ENCODE measurements around the gene ARAP1. TPM values are rescaled to one million over a fixed set of nuclear protein-coding genes. Genes with fewer than 3 reads are reported as not detected.

The ARAP1 gene
- total RNA-seq, 1 experiment from 2014 or later: 151 TPM

DNA sequence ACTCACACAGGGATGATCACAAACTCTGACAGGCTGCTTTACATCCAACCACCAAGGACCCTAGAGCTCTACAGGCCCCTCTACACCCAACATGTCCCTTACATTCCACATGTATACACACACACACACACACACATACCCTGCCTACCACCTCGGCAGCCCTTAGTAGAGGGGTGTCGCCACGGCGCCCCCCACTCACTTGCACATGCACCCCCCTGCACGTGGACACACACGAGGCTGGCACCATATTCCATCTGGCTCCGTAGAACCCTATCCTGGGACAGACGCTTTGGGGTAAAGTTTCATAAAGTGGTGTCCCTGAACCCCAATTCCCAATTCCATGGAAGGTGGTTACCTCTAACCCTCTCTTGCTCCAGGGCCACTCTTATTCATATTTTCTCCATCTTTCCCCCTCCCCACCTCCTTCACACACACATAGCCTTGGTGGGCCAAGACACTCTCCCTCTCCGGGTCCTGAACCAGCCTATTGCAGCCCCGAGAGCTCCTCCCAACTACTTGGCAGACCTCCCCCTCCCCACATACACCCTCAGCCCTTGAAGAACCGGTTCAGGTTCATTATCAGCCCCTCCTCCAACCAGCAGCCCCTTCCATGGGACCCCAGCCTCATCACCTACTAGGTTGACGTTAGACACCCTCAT, 78.8 kb downstream of the ARAP1 start:
- no TSS peak for BruUV-seq (replicated peaks)
- H3K9me3 ChIP-seq (ENCODE audit: insufficient read depth, low read depth): no peaks in the 10 kb centered on the region
- no peak for TF ChIP-seq EZH2 (IDR thresholded peaks at IDR 0.05; ENCODE audit: low read depth)
- TF ChIP-seq, protein P1, sequence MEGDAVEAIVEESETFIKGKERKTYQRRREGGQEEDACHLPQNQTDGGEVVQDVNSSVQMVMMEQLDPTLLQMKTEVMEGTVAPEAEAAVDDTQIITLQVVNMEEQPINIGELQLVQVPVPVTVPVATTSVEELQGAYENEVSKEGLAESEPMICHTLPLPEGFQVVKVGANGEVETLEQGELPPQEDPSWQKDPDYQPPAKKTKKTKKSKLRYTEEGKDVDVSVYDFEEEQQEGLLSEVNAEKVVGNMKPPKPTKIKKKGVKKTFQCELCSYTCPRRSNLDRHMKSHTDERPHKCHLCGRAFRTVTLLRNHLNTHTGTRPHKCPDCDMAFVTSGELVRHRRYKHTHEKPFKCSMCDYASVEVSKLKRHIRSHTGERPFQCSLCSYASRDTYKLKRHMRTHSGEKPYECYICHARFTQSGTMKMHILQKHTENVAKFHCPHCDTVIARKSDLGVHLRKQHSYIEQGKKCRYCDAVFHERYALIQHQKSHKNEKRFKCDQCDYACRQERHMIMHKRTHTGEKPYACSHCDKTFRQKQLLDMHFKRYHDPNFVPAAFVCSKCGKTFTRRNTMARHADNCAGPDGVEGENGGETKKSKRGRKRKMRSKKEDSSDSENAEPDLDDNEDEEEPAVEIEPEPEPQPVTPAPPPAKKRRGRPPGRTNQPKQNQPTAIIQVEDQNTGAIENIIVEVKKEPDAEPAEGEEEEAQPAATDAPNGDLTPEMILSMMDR (conservative IDR thresholded peaks at IDR 0.05): no peak
- intact Hi-C loops (cut with micrococcal nuclease; ENCODE audit: unreplicated experiment): no loop called here
- no peaks in the 10 kb centered on the region for H3K36me3 ChIP-seq (ENCODE audit: low read depth)
- no peaks in the 10 kb centered on the region for H3K9me2 ChIP-seq (ENCODE audit: insufficient read depth)
- no peaks in the 10 kb centered on the region for H3K4me1 ChIP-seq (replicated peaks; ENCODE audit: insufficient read depth)
- peaks cover 8% of the 10 kb centered on the region; the same call in 1 of the 2 replicates for H4K20me1 ChIP-seq (ENCODE audit: insufficient read depth)
- no peak overlapping the region for H2AFZ ChIP-seq
- no peaks in the 10 kb centered on the region for H3K79me2 ChIP-seq (ENCODE audit: low read depth)
- H3K4me3 ChIP-seq: no peak overlapping the region
- no peaks in the 10 kb centered on the region for H3F3A ChIP-seq (ENCODE audit: insufficient read depth, low read depth)
- no peak overlapping the region for H3K27ac ChIP-seq
- DNase-seq: no peak
- POLR2A ChIA-PET (ENCODE audit: unreplicated experiment): no interaction called here
- CTCF ChIA-PET: no interaction called here
- peaks cover 94% of the 10 kb centered on the region for H3K27me3 ChIP-seq (ENCODE audit: insufficient read depth, low read depth)
- no peak overlapping the region for H3K4me2 ChIP-seq

DNA sequence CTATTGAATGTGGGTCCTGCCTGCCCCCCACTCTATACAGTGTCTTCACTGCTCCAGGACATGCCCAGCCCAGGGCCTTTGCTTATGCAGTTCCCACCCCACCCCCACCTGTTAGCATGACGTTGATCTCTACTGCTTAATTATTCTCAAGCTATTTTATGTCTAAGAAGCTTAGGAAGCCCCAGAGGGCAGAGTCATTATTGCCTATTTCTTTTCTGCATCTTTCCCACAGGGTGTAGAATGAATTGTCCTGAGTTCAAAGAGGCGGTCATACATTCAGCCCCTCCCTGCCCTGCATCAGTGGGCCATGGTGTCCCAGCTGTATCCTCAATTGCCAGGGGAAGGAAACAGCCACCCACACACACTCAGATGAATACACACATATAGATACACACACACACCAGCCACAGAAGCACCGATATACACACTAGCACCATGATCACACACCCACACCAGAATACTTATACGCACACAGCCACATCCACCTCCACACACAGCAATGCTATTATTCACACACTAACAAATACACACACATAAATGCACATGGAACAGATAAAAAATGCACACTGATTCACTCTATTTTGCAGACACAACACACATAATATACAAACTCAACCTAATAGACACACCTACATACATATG, 79.5 kb downstream of the ARAP1 start:
- no peaks in the 10 kb centered on the region for H3K4me1 ChIP-seq (replicated peaks; ENCODE audit: insufficient read depth)
- POLR2A ChIA-PET (ENCODE audit: unreplicated experiment): no interaction called here
- H3K9me2 ChIP-seq (ENCODE audit: insufficient read depth): no peaks in the 10 kb centered on the region
- peaks cover 94% of the 10 kb centered on the region for H3K27me3 ChIP-seq (ENCODE audit: insufficient read depth, low read depth)
- H3K79me2 ChIP-seq (ENCODE audit: low read depth): no peaks in the 10 kb centered on the region
- peaks cover 8% of the 10 kb centered on the region; the same call in 1 of the 2 replicates for H4K20me1 ChIP-seq (ENCODE audit: insufficient read depth)
- H3F3A ChIP-seq (ENCODE audit: insufficient read depth, low read depth): no peaks in the 10 kb centered on the region
- no peak overlapping the region for H3K27ac ChIP-seq
- BruUV-seq (replicated peaks): no TSS peak
- intact Hi-C loops (cut with micrococcal nuclease; ENCODE audit: unreplicated experiment): no loop called here
- no peak overlapping the region for H3K4me2 ChIP-seq
- no peaks in the 10 kb centered on the region for H3K36me3 ChIP-seq (ENCODE audit: low read depth)
- H3K9me3 ChIP-seq (ENCODE audit: insufficient read depth, low read depth): peaks cover 4% of the 10 kb centered on the region; the same call in 1 of the 2 replicates
- no peak for DNase-seq
- no peak for TF ChIP-seq EZH2 (IDR thresholded peaks at IDR 0.05; ENCODE audit: low read depth)
- TF ChIP-seq, protein P1 (conservative IDR thresholded peaks at IDR 0.05): no peak
- no peak overlapping the region for H3K4me3 ChIP-seq
- CTCF ChIA-PET: interaction anchor here (0.6 kb wide), 1 partner anchor 242 kb away, joined by 6 read pairs; no protein-coding TSS in a partner anchor
- H2AFZ ChIP-seq: no peak overlapping the region

DNA sequence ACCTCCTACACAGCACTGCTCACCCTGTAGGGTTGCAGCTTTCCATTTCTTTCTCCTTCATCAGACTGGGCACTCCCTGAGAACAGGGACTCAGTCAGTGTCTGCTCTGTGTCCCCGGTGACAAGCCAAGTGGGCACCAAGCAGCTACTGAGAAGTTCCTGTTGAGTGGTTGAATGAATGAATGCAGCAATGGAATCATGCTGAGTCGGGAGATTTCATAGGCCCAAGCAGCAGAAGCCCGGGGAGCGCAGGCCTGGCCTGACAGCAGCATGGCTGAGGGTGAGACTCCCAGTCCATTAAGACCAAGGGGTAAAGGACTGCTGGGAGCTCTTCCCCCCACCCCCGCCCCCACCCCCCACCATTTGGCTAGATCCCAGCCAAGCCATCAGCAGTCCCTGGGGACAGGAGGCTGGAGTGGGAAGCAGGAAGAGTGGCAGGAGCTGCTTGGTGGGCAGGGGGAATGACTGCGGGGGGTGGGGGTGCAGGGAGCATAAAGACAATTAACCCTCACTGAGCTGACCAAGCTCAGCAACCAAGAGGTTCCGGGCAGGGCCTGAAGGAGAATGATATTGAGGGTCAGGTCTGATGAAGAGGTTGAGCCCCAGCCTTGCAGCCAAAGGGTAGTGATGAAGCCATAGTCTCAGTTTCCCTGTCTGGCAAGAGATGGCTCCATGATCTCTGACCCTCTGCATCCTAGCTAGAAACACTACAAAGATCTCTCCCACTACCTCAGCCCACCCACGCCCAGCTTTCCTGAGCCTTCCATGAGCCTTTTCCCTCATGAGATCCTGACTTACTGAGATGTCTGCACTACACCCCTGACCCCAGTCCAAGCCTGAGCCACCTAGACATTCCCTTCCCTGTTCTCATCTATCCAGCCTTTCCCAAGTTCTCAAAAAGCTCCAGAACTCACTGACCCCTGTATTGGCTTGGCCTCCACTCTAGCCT, 80.8 kb downstream of the ARAP1 start:
- Histone ChIP-seq H3K4me2 (no peak overlapping the region), H3K79me2 (ENCODE audit: low read depth) (no peaks in the 10 kb centered on the region), H3K36me3 (ENCODE audit: low read depth) (no peaks in the 10 kb centered on the region), H3K4me1 (replicated peaks; ENCODE audit: insufficient read depth) (no peaks in the 10 kb centered on the region), H3K9me3 (ENCODE audit: insufficient read depth, low read depth) (peaks cover 11% of the 10 kb centered on the region; the same call in 1 of the 2 replicates), H4K20me1 (ENCODE audit: insufficient read depth) (peaks cover 8% of the 10 kb centered on the region; the same call in 1 of the 2 replicates), H3F3A (ENCODE audit: insufficient read depth, low read depth) (no peaks in the 10 kb centered on the region), H3K27ac (no peak overlapping the region), H3K4me3 (no peak overlapping the region), H2AFZ (no peak overlapping the region), H3K27me3 (ENCODE audit: insufficient read depth, low read depth) (peaks cover 90% of the 10 kb centered on the region), H3K9me2 (ENCODE audit: insufficient read depth) (no peaks in the 10 kb centered on the region)
- TF ChIP-seq, protein P1 (conservative IDR thresholded peaks at IDR 0.05): no peak
- no peak for TF ChIP-seq EZH2 (IDR thresholded peaks at IDR 0.05; ENCODE audit: low read depth)
- no TSS peak for BruUV-seq (replicated peaks)
- CTCF ChIA-PET: interaction anchor here (0.6 to 0.9 kb wide), 2 partner anchors 200 to 680 kb away, joined by 3 to 8 read pairs; no protein-coding TSS in a partner anchor
- POLR2A ChIA-PET (ENCODE audit: unreplicated experiment): no interaction called here
- no peak for DNase-seq
- intact Hi-C loops (cut with micrococcal nuclease; ENCODE audit: unreplicated experiment): no loop called here
